ENCODE measurements around the gene FGF10. TPM values are rescaled to one million over a fixed set of nuclear protein-coding genes. Genes with fewer than 3 reads are reported as not detected.

FGF10 gene
- total RNA-seq, 2 donors from 2014 or later, result 0.27 to 5.1 TPM

DNA sequence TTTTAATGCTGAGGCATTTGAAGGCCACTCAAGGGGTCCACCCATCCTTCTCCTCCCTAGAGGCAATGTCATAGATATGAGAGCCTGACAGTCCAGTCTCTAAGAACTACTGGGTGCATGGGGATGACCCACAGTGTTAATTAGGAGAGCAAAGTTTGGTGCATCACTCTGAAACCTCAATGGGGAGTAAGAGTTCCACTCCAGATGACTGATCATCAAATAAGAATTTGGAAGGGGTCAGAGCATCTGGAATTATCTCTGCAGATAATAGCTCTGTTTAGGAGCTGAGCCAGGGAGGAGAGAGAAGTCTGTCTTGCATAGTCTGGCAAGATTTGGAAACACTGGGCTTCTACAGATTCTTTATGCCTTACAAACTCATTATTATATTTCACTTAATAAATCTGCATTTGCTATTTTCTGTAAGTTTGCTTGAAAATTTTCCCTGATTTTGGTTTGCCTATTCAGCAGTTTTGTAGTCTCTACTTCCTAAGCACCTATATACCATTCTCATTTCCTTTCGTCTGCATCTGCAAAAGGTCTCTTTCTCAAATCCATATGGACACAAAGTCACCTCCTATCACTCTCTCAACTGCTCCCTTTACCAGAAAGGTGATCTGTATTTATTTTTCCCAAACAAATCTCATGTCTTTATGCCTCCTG, 27.7 kb downstream of the FGF10 start:
- no peak for DNase-seq
- Histone ChIP-seq H3K4me3 (no peak overlapping the region), H3K9me3 (no peaks in the 10 kb centered on the region), H3K9ac (ENCODE audit: low read depth in 2 of 2, low read length in 2 of 2) (no peak overlapping the region), H3K27ac (no peak overlapping the region), H3K4me1 (no peaks in the 10 kb centered on the region), H3K27me3 (no peaks in the 10 kb centered on the region), H3K36me3 (no peaks in the 10 kb centered on the region)
- intact Hi-C loops (cut with DNase I), result no loop called here
- TF ChIP-seq, protein P1, sequence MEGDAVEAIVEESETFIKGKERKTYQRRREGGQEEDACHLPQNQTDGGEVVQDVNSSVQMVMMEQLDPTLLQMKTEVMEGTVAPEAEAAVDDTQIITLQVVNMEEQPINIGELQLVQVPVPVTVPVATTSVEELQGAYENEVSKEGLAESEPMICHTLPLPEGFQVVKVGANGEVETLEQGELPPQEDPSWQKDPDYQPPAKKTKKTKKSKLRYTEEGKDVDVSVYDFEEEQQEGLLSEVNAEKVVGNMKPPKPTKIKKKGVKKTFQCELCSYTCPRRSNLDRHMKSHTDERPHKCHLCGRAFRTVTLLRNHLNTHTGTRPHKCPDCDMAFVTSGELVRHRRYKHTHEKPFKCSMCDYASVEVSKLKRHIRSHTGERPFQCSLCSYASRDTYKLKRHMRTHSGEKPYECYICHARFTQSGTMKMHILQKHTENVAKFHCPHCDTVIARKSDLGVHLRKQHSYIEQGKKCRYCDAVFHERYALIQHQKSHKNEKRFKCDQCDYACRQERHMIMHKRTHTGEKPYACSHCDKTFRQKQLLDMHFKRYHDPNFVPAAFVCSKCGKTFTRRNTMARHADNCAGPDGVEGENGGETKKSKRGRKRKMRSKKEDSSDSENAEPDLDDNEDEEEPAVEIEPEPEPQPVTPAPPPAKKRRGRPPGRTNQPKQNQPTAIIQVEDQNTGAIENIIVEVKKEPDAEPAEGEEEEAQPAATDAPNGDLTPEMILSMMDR (IDR thresholded peaks at IDR 0.05), result no peak

DNA sequence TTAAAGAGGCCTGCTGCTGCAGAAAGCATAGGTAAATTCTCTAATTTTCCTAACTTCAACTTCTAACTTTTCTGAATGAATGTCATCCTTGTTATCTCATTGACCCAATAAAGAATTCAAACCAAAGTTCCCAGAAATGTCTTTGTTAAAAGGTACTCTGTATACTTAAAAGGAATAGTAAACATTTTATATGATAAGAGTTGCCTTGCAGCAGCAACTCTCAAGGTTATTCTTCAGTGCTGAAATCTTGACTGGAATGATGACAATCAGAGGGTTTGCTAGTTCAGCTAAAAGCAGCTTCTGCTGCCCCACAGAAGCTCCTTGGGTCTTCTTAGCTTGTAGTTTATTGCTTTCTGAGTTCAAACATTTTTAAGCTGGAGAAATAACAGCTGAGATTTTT, 28.3 kb downstream of the FGF10 start:
- Histone ChIP-seq H3K9ac (ENCODE audit: low read depth in 2 of 2, low read length in 2 of 2) (no peak overlapping the region), H3K4me3 (no peak overlapping the region), H3K9me3 (no peaks in the 10 kb centered on the region), H3K27ac (no peak overlapping the region), H3K4me1 (no peaks in the 10 kb centered on the region), H3K27me3 (no peaks in the 10 kb centered on the region), H3K36me3 (no peaks in the 10 kb centered on the region)
- intact Hi-C loops (cut with DNase I), result no loop called here
- TF ChIP-seq, protein P1 (IDR thresholded peaks at IDR 0.05), result no peak
- no peak for DNase-seq

DNA sequence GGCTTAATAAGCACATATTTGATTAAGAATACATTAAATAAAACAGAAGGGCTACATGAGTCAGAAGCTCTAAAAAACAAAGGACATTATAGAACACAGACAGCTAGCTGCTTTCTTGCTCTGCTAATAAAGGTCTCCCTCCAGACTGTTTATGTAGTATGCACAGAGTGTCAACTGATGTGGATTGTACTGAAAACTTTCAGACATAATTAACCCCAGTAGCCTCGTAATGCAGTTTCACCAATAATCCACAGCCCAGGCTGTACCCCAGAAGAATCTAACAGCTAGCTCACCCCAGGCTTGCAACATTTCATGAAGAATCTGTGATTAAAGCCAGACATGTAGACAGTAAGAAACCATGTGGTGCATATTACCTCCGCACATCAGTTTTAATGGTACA, 30.8 kb downstream of the FGF10 start:
- Histone ChIP-seq H3K9me3 (no peaks in the 10 kb centered on the region), H3K27ac (no peak overlapping the region), H3K4me3 (no peak overlapping the region), H3K4me1 (no peaks in the 10 kb centered on the region), H3K36me3 (no peaks in the 10 kb centered on the region), H3K9ac (ENCODE audit: low read depth in 2 of 2, low read length in 2 of 2) (no peak overlapping the region), H3K27me3 (no peaks in the 10 kb centered on the region)
- TF ChIP-seq, protein P1 (IDR thresholded peaks at IDR 0.05), result no peak
- intact Hi-C loops (cut with DNase I), result no loop called here
- DNase-seq, result no peak

DNA sequence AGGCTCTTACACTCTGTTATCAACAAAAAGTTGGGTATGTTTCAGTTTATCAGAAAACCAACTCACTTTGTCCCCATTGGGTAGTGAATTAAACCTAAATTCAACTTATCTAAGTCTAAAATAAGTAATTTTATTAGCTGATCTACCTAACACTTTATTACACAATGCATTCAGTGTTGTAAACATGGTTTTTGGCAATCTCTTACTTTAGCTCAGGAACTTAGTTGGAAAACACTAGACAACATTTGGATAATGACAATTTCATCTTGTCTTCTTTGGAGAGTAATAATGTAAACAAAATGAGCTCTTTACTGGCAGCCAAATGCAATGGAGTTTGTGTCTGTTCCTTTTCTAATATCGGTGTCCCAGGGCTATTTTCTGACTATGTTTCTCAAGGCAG, 33.0 kb downstream of the FGF10 start:
- TF ChIP-seq, protein P1 (IDR thresholded peaks at IDR 0.05), result no peak
- Histone ChIP-seq H3K4me1 (no peaks in the 10 kb centered on the region), H3K36me3 (no peaks in the 10 kb centered on the region), H3K27ac (no peak overlapping the region), H3K27me3 (no peaks in the 10 kb centered on the region), H3K9ac (ENCODE audit: low read depth in 2 of 2, low read length in 2 of 2) (no peak overlapping the region), H3K9me3 (no peaks in the 10 kb centered on the region), H3K4me3 (no peak overlapping the region)
- DNase-seq, result no peak
- intact Hi-C loops (cut with DNase I), result no loop called here

DNA sequence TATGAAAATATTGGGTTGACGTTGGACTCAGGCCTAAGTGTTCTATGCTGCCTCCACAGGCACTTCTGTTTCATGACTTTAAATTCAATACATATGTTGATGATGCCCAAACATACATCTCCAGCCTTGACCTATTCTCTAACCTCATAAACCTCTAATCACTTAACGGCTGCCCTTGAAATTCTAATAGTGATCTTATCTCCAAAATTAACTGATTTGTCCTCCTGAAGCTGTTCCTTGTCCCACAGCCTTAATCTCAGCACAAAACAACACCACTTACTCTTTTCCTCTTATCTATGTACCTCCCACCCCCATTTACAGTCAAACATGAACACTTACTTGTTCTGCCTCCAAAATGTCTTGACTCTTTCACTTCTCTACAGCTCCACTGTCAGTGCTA, 43.3 kb downstream of the FGF10 start:
- DNase-seq, result no peak
- H3K27ac ChIP-seq, result no peak overlapping the region
- intact Hi-C loops (cut with DNase I), result no loop called here
- H3K36me3 ChIP-seq, result no peaks in the 10 kb centered on the region
- H3K9me3 ChIP-seq, result no peaks in the 10 kb centered on the region
- TF ChIP-seq, protein P1 (IDR thresholded peaks at IDR 0.05), result no peak
- no peaks in the 10 kb centered on the region for H3K4me1 ChIP-seq
- no peak overlapping the region for H3K4me3 ChIP-seq
- H3K9ac ChIP-seq (ENCODE audit: low read depth in 2 of 2, low read length in 2 of 2), result no peak overlapping the region
- H3K27me3 ChIP-seq, result no peaks in the 10 kb centered on the region
